K562 (cell line): ENCODE data around the gene TOMM6. TPM values are rescaled to one million over a fixed set of nuclear protein-coding genes. Genes with fewer than 3 reads are reported as not detected.
A peak's percentile ranks its signal among the peaks of the same experiment; 100 is the strongest.

Experiments
- AFF4 ChIP-seq: sonication (generic); formaldehyde crosslinking; IDR thresholded peaks from 2 replicates; pipeline ENCODE4 v1.8.0; 2023; ENCODE audit warnings: mild to moderate bottlenecking, missing genetic modification reagents
- CBFB ChIP-seq: sonication (generic); formaldehyde crosslinking; IDR thresholded peaks from 2 replicates; pipeline ENCODE4 v1.4.0; 2020; ENCODE audit warnings: mild to moderate bottlenecking, missing genetic modification reagents
- CREM ChIP-seq: IDR thresholded peaks from 2 replicates; pipeline ENCODE4 v1.6.1; 2014; ENCODE audit warnings: antibody characterized with exemption, low read depth
- EGR1 ChIP-seq: fragments of 450-650 bp; conservative IDR thresholded peaks from 2 replicates; pipeline ENCODE4 v1.6.1; 2017; ENCODE audit warnings: mild to moderate bottlenecking
- ELK1 ChIP-seq: sonication (generic); formaldehyde crosslinking; IDR thresholded peaks from 2 replicates; pipeline ENCODE4 v1.8.1; 2022; ENCODE audit warnings: missing genetic modification reagents
- MTA2 ChIP-seq: fragments of 450-650 bp; IDR thresholded peaks from 2 replicates; pipeline ENCODE4 v1.6.1; 2016; ENCODE audit warnings: low read depth
- POLR2G ChIP-seq: fragments of 200-400 bp; formaldehyde crosslinking; IDR thresholded peaks from 2 replicates; pipeline ENCODE4 v1.6.1; 2017; ENCODE audit warnings: low read depth, mild to moderate bottlenecking, antibody characterized with exemption, low read length, moderate library complexity
- SMARCA4 ChIP-seq: fragments of 450-650 bp; IDR thresholded peaks from 2 replicates; pipeline ENCODE4 v1.6.1; 2016
- SNAPC5 ChIP-seq: fragments of 250-450 bp; sonication (Bioruptor Pico); IDR thresholded peaks from 2 replicates; pipeline ENCODE4 v1.8.0; 2021; ENCODE audit warnings: moderate library complexity, mild to moderate bottlenecking, inconsistent platforms
- TAL1 ChIP-seq: fragments of 450-650 bp; IDR thresholded peaks from 2 replicates; pipeline ENCODE4 v1.6.1; 2016; ENCODE audit warnings: mild to moderate bottlenecking
- ZMIZ1 ChIP-seq, 2 experiments: fragments of 150-350 bp in 1 of 2; IDR thresholded peaks; 2 replicates each; pipeline ENCODE4 v1.6.1; 2012 to 2016; ENCODE audit warnings: low read depth in 2 of 2, low read length in 2 of 2, mild to moderate bottlenecking in 1 of 2, moderate library complexity in 1 of 2
- ZNF12 ChIP-seq: sonication (generic); formaldehyde crosslinking; IDR thresholded peaks from 2 replicates; pipeline ENCODE4 v1.4.0; 2020; ENCODE audit warnings: mild to moderate bottlenecking, missing genetic modification reagents
- polyA plus RNA-seq, 8 experiments: library from polyadenylated mRNA; depleted of rRNA in 4 of 8; stranded (reverse) in 5 of 8; unstranded in 3 of 8; fragments of >200 nt; fragmentation: Nextera tagmentation in 2 of 8; fragmentation: Illumina TruSeq in 1 of 8; extraction: Ambion mirVana in 2 of 8; extraction: Trizol in 1 of 8; gene quantifications; 2 replicates each; pipeline versions ENCODE4 v1.2.1 to v1.2.3, GENCODE V29; 2011 to 2014; ENCODE audit warnings: inconsistent platforms in 1 of 8, missing spikeins in 1 of 8
- total RNA-seq, 7 experiments: library from RNA; depleted of rRNA in 6 of 7; stranded (reverse); fragments of >200 nt in 6 of 7; fragmentation: Illumina TruSeq in 2 of 7; extraction: Trizol in 2 of 7; gene quantifications; 2 replicates each; pipeline versions ENCODE4 v1.2.1 to v1.2.3, GENCODE V29; 2011 to 2021; ENCODE audit warnings: low replicate concordance in 1 of 7
- TF ChIP-seq, protein P1 (sequence below): IDR thresholded peaks from 2 replicates; pipeline ENCODE4 v1.6.1; 2016; ENCODE audit warnings: missing genetic modification characterization, missing compliant biosample characterization

The TOMM6 gene
- total and polyA plus RNA-seq, 9 of the 15 experiments (the other 6 are each of a cell fraction or from before 2014, with no cell fraction given), result 380 to 2,097 (median 1,065) TPM

GRCh38 chr6:41767112-41767833, 20.2 kb upstream of the TOMM6 start (continued):
- peak; percentile 66; the same call in 1 of the 2 replicates for TF ChIP-seq SMARCA4
- TF ChIP-seq ZNF12 (CRISPR knock-in tag), result no peak
- TF ChIP-seq EGR1, result no peak
- peak; percentile 88 for TF ChIP-seq CREM
- TF ChIP-seq SNAPC5 (CRISPR knock-in tag), result no peak
- no peak for TF ChIP-seq CBFB (CRISPR knock-in tag)
- TF ChIP-seq, protein P1, sequence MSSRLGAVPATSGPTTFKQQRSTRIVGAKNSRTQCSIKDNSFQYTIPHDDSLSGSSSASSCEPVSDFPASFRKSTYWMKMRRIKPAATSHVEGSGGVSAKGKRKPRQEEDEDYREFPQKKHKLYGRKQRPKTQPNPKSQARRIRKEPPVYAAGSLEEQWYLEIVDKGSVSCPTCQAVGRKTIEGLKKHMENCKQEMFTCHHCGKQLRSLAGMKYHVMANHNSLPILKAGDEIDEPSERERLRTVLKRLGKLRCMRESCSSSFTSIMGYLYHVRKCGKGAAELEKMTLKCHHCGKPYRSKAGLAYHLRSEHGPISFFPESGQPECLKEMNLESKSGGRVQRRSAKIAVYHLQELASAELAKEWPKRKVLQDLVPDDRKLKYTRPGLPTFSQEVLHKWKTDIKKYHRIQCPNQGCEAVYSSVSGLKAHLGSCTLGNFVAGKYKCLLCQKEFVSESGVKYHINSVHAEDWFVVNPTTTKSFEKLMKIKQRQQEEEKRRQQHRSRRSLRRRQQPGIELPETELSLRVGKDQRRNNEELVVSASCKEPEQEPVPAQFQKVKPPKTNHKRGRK, result no peak
- no peak for TF ChIP-seq ELK1 (CRISPR knock-in tag)
- TF ChIP-seq TAL1, result peak; percentile 65
- no peak for TF ChIP-seq AFF4 (CRISPR knock-in tag)
- TF ChIP-seq POLR2G, result no peak
- TF ChIP-seq ZMIZ1 (IDR thresholded peaks at IDR 0.05; ENCODE audit: low read depth in 2 of 2, low read length in 2 of 2), result no peak
- no peak for TF ChIP-seq MTA2
